Fibroblast of skin of right quadriceps (primary cell): Measurements from ENCODE around the gene ZNF805.
A peak's percentile ranks its signal among the peaks of the same experiment; 100 is the strongest.

ENCODE experiments used
- DNase-seq: peaks from one replicate; pipeline ENCODE4 v3.0.0-alpha.2; 2013

The ZNF805 gene

DNA sequence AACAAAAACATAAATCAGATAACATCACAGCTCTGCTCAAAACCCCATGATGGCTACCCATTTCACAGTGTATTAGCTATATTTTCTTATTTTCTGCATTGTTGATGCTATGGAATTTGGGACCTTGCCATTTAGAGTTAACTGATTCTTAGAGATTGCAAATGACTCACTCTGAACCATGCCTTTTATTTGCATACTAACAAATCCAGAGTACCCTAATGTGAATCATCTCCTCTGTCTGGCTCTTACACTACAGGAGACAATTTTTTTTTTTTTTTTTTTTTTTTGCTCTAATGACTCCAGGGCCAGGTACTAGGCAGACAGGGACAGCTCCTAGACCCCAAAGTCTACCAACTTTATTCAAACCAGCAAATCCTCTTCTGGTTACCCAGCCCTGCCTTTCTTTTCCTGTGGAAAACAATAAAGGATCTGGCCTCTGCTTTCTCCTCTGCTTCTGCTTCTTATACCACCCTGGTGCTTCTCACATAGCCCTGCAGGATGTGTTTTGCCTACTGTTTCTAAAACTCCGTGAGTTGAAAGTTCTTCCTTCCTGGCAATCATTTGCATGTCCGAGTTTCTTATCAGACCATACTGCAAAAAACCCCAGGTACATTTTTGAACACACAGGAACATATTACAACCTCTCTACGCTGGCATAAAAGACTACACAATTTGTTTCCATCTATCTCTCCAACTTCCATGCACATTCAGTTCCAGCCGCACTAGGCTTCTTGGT, 29.3 kb downstream of the ZNF805 start:
- peak; percentile 93 for DNase-seq

DNA sequence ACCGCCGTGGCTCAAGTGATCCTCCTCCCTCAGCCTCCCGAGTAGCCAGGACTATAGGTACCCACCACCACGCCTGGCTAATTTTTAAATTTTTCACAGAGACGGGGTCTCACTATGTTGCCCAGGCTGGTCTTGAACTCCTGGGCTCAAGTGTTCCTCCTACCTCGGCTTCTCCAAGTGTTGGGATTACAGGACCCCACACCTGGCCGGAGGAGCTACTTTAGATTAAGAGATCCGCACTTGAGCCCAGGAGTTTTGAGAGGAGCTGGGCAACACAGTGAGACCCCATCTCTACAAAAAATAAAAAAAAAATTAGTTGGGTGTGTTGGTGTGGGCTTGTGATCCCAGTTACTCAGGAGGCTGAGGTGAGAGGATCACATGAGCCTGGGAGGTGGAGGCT, 30.8 kb downstream of the ZNF805 start:
- no peak for DNase-seq

DNA sequence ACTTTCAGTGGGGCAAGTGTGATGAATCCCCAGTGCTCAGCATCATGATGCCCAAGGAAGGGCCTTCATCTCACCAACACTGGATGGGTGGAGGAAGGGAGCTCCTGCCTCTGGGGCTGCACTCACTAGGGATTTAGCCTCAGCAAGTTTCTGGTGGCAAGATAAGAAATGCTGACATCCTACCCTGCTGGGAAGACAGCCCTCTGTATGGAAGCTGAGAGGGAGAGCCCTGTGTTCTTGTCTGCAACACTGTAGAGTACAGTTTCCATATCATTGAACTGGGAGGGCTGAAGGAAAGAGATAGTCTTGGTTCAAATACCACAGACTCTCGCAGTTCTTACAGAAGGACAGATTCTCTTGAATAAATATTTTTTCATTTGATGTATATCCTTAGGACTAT, 32.6 kb downstream of the ZNF805 start:
- no peak for DNase-seq

DNA sequence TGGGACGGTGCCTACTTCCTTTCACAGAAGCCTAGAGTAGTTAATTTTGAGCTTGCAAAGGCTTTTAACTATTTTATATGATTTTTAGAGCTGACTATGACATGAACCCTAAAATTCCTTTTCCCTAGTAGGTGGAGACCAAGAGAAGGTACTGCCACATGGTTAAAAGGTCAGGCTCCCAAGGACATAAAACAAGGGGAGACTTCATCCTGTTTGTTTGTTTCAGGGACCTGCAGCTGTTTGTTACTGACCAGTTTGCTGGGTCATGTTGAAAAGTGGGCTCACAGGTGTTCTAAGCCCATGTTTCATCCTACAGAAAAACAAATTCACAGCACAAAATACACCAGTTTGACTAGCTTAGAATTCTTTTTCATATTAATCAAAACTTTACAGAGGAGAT, 36.0 kb downstream of the ZNF805 start:
- DNase-seq = no peak

DNA sequence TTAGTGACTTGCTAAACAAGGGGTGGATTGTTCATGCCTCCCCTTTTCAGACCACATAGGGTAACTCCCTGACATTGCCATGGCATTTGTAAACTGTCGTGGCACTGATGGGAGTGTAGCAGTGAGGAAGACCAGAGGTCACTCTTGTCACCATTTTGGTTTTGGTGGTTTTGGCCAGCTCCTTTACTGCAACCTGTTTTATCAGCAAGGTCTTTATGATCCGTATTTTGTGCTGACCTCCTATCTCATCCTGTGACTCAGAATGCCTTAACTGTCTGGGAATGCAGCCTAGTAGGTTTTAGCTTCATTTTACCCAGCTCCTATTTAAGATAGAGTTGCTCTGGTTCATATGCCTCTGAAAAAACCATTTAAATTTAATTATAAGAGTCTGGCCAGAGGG, 38.0 kb downstream of the ZNF805 start:
- peak; percentile 37 for DNase-seq

DNA sequence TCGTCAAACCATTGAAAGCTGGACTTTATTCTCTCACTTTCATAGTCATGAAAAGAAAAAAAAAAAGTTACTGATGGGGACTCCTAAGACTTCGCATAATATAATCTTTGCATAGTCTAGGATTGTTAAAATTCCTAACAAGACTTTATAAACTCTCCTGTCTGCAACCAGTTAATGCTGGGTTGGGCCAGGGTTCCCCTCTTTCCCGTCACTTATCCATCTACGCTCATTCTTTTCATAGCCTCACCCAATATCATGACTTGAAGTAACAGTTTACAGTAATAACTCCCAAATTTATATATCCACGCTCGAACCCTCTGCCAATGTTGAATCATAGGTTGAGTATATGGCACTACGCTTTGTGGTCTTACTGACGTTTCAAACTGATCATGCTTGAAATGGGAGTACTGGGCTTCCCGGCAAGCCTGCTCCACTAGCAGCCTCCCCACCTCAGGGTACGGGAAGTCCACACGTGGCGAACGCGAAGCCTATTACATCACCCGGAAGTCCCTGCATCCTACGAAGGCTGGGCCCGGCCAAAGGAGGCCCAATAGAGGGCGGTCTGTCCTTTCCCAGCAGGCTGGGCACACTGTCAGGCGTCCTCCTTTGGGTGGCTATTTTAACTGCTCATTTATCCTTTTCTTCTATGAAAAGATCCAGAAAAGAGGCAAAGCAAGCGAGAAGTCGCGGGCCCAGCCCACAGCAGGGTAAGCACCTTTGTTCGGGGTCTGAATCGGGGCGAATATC, 39.2 kb downstream of the ZNF805 start:
- peak; percentile 98 for DNase-seq

DNA sequence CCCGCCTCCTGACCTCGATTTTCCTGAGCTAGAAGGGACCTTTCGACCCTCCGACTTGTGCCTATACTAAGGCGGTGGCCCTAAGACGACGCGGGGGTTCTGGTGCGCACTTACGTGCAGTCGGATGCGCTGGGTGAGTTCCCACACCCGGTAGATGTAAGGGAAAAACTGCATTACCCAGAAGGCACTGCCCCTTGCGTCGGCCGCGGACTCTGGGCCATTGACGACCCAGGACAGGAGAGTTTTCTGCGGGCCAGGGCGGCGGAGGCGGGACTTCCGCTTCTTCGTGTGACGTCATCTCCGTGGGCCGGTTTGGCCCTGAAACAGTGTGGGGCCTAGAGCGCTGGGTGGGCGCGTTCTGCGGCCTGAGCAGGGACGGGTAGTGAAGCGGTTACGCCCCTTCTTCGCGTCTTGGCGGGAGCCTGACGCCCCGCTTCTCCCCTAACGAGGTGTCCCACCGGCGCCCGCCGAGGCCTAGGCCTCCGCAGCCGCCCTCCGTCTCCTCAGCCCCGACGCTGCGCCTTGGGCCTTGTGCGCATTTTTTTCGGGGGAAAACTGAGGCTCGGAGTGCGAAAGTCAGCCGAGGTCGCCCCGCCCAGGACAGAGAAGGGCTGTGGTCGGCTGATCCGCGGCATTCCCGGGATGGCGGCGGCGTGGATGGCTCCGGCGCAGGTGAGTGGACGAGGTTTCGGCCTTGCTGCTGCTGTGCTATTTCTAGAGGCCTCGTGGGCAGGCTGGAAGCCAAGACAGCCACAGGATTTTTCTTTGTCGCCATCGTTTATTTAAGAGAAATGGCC, 39.9 kb downstream of the ZNF805 start, which contains the start of gene ZNF460:
TSS of gene ZNF460 (plus strand) at position 321 of the 797 bp plus-strand sequence. CDS start at position 643, 322 bp downstream.
- DNase-seq = peak; percentile 98

DNA sequence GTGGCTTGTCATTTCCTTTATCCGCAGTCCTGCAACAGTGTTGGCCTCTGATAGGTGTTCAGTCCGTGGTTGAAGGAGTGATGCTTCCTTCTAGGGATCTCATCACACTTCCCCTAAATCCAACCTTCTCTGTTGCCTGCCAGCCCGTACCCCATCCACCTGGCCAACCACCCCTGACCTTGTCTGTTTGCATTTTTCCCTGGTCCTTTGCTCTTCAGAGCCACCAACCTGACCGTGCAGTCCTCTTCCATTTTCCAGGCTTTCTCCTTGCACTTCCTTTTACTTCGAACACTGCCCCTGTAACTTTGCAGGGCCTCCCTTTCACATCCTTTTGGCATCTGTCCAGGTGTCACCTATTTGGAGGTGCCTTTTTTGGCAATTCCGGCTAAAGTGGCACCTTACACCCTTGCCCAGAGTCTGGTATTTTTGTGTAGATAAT, 40.5 kb downstream of the ZNF805 start:
- peak; percentile 8 for DNase-seq

DNA sequence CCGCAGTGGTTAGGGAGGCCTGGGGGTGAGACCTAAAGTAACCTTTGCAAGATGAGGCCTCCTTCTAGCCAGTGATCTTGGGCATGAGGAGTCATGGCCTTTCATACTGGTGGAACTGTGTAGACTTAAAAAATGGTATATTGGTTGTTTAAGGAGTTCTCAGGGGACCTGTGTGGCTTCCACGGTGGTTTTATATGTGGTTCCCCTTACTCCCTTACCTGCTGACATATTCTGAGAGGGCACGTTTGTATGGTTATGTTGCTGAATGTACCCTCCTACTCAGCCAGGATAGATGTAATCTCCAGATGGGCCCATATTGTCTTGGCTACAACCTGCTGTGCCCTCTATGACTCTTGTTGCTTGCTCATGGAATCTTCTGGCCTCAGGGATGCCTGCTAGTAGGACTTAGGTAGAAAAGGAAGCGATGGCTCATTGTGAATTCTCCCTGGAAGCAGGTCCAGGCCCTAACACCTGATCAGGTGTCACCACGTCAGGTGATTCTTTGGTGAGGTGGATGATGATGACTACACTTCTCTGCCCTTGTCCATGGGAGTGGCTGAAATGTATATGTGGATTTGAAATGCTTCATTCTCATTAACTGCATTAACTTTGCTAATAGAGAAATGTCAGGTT, 41.7 kb downstream of the ZNF805 start:
- no peak for DNase-seq

DNA sequence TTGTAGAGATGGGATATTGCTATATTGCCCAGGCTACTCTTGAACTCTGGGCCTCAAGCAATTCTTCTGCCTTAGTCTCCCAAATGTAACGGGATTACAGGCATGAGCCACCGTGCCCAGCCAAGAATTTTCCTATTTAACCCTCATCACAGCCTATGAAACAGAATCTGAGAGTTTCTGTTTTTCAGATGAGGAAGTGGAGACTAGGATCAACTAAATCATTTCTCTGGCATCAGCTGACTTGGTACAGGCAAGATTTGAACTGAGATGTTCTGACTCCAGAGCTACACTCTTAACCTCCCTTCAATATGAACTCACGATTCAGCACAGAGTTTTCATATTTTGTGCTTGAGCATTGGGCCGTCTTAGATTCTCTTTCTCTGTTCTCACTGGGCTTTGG, 47.9 kb downstream of the ZNF805 start:
- no peak for DNase-seq

DNA sequence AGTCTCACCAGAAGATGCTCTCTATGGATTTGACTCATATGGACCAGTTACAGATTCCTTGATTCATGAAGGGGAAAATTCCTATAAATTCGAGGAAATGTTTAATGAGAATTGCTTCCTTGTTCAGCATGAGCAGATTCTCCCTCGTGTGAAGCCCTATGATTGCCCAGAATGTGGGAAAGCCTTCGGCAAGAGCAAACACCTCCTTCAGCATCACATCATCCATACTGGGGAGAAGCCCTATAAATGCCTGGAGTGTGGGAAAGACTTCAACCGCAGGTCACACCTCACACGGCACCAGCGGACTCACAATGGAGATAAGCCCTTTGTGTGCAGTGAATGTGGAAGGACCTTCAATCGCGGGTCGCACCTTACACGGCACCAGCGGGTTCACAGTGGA, 50.5 kb downstream of the ZNF805 start:
- DNase-seq = no peak

DNA sequence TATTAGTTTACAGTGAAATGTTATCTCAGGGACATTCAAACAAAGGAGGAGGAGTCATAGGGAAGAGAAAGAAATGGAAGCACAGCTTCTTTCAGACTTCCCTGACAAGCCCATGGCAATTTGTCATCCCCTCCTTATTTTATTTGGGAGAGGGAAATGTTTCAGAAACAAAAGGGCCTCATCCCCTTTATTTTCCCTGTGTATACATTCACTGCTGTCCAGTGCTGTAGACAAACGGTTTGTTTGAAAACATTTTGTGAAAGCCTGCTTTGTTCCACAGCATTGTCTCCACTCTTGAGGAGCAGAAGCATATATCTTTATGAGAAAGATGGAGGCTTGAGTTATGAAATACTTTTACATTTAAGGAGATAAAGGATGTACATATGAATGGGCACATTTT, 52.1 kb downstream of the ZNF805 start:
- no peak for DNase-seq

DNA sequence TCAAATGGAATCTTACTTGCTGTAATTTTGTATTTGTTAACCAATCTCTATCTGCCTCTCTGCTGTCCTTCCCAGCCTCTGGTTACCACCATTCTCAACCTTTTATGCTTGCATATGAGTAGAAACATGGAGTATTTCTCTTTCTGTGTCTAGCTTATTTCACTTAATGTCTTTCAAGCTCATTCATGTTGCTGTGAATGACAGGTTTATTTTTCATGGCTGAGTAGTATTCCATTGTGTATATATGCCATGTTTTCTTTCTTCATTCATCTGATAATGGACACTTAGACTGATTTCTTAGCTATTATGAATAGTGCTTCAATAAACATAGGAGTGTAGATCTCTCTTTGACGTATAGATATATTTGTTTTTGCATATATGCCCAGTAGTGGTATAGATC, 53.3 kb downstream of the ZNF805 start:
- no peak for DNase-seq

DNA sequence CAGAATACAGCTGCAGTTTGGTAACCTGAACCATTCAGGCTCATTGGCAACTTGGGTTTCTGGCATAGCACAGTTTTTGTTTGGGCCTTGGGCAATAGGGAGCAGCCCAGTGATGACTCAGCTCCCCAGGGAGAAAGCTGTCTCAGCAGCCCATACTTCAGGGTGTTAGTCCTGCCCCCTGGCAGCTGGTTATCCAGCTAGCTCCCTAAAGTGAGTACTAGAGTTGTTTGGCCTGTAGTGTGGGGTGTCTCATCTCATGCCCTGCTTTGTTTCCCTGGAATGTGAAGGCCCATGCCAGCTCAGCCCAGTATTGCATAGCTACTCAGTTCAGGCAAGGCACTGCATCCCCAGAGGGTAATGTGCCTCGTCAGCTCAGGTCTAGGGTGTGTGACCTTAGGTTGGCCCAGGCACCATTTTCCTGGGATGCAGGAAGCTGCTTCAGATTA, 61.6 kb downstream of the ZNF805 start:
- peak; percentile 78 for DNase-seq

DNA sequence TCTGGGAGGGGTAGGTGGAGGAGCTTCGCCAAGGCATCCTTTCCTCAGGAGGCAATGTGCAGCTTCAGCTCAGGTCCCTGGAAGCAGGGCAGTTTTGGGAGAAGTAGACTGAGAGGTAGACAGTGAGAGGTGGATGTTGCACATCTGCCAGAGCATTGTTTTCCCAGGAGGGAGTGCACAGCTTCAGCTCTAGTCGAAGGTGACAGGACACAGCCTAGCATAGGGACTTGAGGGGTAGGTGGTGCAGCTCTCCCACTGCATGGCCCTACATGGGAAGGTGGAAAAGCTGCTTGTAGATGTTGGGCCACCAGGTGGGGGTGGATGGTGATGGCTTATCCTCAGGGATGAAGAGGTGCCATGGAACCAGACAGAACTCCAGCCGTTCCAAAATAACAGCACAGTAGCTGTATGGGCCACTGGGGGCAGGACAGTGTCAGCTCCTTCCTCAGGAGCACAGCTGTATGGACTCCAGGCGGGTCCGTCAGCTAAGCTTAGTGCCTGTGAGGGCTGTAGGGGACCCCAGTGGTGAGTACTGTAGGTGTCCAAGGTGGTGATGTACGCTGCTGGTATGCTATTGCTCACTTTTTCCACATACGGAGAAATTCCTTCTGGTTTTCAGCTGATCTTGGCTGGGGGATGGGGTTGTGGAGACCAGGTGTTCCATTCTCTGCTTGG, 62.4 kb downstream of the ZNF805 start:
- DNase-seq = no peak
